Cerebellar nuclear complex (tissue), 1 donor: Measurements from ENCODE around the gene ZNF669.
A peak's percentile ranks its signal among the peaks of the same experiment; 100 is the strongest.
"Not testable (repeated sequence)": the region's sequence is repeated elsewhere in the genome, so short reads cannot be mapped to it uniquely, and the experiment has no call there.

Experiments
- DNase-seq, 2 experiments: peaks; one replicate each; lab custom pipeline; 2025; lab: John Stamatoyannopoulos, UW

ZNF669 gene

GRCh38 chr1:247103859-247104591, at the start of gene ZNF669:
ZNF669 (minus strand) TSS chr1:247104356; CDS start chr1:247104199, 157 bp downstream.
- DNase-seq = peak; percentile 75 to 95

DNA sequence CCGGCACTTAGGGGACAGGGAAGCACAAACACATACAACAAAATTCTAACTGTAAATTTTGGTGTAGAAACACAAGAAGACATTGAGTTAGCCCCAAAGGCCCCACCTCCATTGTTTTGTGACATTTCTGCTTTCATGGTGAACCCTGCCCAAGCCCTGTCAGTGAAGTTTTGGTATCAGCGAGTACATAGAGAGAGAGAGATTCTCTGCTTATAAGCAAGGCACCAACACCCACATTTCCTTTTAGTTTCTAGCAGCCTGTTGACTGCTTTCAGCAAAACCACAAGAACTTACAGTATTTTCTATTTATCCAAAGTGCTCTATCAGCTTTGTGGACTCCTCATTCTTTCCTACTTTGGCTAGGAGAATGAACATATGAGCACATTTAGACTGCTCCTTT, 43.6 kb upstream of the ZNF669 start:
- no peak for DNase-seq

DNA sequence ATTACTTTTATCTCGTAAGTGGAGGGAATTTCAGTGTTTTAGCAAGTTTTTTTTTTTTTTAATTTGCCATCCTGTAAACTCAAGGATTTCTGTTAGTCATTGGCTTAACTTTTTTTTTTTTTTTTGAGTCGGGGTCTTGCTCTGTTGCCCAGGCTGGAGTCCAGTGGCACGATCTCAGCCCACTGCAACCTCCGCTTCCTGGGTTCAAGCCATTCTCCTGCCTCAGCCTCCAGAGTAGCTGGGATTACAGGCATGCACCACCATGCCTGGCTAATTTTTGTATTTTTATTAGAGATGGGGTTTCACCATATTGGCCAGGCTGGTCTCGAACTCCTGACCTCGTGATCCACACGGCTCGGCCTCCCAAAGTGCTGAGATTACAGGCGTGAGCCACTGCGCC, 43.0 kb upstream of the ZNF669 start:
- not testable (repeated sequence) for DNase-seq

DNA sequence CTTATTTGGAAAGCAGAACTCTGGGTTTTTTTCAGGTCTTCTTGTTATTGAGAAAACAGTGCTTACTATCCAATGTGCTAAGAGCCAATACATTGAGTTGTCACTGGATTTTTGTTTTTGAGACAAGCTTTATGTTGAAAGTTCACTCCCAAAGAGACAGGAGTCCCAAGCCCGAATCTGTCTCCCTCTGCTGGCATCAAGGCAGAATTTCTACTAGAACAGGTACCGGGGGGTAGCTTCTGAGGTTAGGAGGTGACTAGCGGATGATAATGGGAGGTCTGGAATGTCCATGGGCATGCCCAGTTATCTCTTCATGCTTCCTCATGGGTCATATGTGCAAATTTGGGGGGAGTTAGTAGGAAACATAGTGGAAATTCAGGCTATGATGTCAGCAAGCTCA, 42.5 kb upstream of the ZNF669 start:
- no peak for DNase-seq

GRCh38 chr1:247145279-247145678, 41.1 kb upstream of the ZNF669 start:
- DNase-seq = no peak

- DNase-seq = not testable (repeated sequence)
These were observed 35.4 kb upstream of the ZNF669 start for GRCh38 chr1:247139557-247139956.

DNA sequence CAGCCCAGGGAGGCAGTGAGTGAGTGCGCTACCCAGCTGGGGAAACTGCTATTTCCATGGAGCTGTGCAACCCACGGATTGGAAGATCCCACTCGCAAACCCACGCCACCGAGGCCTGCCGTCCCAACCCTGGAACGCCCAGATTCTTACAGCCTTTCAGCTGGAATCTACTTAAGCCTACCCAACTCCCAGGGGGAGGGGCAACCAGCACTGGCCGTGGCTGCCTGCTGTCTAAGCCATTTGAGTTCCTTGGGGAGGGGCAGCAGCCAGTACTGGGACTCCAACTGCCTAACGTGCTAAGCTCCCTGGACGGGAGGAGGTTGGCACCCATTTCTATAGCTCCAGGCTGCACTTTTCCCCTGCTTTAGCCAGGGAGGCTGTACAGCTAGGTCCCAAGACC, 27.1 kb upstream of the ZNF669 start:
- DNase-seq = no peak

DNA sequence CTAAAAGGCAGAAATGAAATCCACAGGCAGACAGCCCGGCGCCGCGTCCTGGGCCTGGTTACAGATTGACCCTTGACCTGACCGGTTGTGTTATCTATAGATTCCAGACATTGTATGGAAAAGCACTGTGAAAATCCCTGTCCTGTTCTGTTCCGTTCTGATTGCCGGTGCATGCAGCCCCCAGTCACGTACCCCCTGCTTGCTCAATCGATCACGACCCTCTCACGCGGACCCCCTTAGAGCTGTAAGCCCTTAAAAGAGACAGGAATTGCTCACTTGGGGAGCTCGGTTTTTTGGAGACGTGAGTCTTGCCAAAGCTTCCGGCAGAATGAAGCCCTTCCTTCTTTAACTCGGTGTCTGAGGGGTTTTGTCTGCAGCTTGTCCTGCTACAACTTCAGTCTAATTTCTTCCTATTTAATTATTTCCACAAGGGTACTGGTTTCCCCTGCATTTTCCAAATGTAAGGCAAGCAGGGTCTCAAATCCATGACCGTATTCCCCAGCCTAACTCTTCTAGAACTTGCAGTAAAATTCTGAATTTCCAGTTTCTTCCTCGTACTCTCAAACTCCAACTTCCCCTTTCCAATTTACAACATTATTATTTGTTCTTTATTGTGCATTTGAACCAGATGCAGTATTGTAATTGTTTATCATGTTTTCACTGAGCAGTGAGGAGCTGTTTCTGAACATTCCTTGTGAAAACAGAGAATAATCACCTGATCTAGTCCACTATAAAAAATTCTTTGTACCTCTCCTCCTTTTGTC, 23.5 kb upstream of the ZNF669 start:
- DNase-seq = not testable (repeated sequence)

DNA sequence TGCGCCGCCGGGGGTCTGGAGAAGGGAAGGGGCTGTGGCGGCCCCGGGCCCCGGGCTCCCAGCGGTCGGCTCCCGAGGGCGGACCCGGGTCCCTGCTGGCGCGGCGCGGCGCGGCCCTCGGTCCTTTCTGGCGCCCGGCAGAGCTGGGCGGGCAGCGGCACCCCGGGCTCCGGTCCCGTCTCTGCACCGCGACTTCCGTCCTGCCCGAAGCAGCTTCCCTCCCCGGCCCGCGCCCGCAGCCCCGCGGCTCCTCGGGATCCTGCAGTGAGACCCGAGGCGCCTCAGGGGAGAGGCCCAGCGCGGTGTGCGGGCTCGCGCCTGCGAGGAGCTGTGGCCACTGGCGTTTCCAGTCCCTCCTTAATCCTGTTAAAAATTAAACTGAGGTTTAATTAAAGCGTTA, 22.4 kb upstream of the ZNF669 start:
- not testable (repeated sequence) for DNase-seq

DNA sequence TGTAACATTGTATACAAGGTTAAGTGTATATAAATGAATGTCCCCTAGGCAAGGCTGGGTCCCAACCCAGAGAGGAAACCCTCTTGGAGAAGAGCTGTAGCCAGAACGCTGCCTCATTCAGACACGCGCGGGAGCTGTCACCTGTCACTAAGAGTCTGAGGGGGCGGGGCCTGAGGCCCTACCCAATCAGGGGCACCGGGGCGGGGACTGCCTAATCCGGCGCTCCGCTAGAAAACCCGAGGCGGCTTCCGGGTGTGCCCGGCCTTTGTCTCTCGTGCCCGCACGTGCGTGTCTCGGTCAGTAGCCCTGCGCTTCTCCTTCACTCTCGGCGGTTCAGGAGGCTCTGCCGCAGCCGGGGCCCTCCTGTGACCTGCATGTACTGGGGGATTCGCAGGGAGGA, 22.0 kb upstream of the ZNF669 start:
- DNase-seq = not testable (repeated sequence)

DNA sequence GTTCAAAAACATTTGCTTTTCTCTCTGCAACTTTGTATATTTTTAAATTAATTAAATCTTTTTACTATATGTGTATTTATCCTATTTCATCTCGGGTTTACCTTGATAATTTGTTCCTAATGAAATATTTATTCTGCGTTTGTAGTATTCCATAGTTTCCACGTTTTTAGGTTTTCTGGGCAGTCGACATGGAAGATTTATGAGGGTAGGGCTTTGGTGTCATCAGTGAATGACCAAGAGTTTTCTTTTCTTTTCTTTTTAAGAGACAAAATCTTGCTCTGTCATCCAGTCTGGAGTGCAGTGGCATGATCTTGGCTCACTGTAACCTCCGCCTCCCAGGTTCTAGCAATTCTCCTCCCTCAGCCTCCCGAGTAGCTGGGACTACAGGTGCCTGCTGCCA, 17.2 kb upstream of the ZNF669 start:
- DNase-seq = no peak

GRCh38 chr1:247120408-247120668, 16.2 kb upstream of the ZNF669 start:
- not testable (repeated sequence) for DNase-seq

- DNase-seq = no peak
These were observed 15.6 kb upstream of the ZNF669 start for GRCh38 chr1:247119600-247120407.

- no peak for DNase-seq
These were observed 14.8 kb upstream of the ZNF669 start for GRCh38 chr1:247118946-247119446.

DNA sequence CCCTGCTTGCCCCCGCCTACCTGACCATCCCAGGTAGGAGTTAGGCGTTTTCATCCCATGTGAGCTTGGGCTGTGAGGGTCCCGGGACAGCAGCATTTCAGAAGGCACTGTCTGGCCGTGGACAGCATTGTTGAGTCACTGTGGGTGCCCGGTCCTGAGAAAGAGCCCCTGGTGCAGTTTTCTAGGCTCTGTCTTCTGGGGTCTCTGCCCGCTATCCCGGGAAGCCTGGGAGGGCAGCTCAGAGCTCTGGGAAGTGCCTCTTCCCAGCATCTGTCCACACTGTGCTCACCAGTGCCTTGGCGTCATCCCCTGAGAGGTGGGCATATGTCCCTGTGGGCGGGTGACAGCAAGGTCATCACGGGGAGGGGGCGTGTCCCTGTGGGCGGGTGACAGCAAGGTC, 11.4 kb upstream of the ZNF669 start:
- no peak for DNase-seq

- no peak for DNase-seq
These were observed 11.0 kb upstream of the ZNF669 start for GRCh38 chr1:247115141-247115510.

GRCh38 chr1:247114351-247115140, 10.4 kb upstream of the ZNF669 start:
- no peak for DNase-seq

DNA sequence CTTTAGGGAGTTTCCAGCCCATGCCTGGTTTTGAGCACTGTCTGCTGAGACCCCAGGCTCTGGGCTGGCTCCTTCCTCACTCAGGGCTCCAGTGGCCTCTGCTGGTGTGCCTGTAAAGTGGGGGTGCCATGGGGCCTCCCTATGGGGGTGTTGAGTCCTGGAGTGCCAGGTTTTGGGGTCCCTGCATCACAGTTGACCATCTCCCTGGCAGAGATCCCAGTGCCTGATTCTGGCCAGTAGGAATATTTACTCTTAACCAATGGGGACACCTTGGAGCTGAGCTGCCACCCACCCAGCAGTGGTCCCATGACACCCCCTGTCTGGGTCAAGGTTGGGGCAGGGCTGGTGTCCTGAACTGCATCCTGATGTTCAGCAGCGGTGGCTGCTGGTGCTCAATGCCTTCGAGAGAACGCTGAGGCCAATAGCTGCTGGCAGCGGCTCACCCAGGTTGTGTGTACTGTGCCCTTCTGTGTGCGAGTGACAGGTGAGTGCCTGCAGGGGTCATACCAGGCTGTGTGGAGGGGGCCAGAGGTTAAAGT, 9.6 kb upstream of the ZNF669 start:
- DNase-seq = no peak

DNA sequence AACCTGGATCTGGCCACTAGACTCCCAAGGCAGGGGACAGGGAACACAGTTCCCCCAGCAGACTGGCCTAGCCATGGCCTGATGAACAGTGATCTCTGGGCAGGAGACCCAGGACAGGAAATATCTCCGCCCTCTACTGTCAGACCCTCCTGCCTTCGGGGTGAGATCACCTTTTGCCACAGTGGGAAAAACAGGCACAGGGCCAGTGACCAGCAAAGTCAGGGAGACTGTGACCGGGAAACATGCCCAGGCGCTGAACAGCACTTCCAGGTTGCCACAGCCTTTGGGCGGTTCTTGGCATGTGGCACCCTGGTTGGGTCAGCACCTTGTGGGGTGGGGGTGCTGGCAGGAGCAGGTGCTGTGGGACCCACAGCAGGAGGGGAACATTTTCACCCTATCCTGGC, 8.9 kb upstream of the ZNF669 start:
- no peak for DNase-seq

DNA sequence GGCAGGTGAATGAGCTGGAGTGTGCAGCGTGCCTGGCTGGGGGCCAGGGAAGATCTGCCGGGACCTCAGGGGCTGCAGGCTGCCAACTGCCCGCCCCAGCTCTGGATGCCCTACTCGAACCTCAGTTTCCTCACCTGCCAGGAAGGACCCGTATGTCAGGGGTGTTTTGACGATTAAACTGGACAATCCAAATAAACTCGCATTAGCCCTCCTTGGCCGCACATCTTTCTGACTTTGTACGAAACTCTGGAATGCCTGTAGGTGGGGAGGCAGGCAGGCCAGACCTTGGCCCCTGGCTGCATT, 8.3 kb upstream of the ZNF669 start:
- no peak for DNase-seq

DNA sequence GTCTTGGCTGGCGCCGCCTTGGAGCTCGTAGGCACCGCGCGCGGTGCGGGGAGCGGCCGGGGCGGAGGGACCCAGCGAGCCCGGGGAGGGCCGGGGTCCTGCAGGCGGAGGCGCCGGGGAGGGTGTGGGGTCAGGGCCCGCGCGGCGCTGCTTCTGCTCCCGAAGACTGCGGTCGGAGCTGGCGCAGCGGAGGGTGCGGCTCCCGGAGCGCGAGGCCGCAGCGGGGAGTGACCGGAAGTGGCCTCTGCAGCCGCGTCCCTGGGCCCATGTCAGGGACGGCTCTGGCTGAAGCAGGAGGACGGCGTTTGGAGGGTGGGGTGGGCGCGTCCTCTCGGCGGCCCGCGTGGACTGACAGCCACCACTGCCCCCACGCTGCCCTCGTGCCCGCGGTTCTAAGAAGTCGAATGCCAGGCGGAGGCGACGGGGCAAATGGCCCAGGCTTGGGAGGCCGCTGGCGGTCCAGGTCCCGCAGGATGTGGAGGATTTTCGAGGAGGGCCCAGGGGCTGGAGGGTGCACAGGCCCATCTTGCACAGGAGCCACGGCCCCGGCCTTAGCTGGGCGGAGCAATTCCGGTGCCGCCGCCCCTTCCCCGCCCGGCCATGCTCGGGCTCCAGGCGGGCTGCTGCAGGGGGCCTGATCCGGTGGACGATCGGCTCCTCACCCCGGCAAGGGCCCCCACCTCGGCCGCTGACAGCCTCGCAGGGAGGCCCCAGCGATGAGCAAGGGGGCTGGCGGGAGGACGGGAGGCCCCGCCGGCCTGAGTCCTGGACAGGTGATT, 7.7 kb upstream of the ZNF669 start:
- DNase-seq = no peak
